ENCODE measurements around the gene ZNF536.

ZNF536 gene

GRCh38 chr19:30375553-30376031, 3.4 kb downstream of the ZNF536 start:
- no peaks in the 10 kb centered on the region for H3K9me3 Mint-ChIP-seq
- peak overlapping the region; percentile 42 for H3K4me3 Mint-ChIP-seq
- H3K4me1 Mint-ChIP-seq: peaks cover 9% of the 10 kb centered on the region
- H3K36me3 Mint-ChIP-seq (ENCODE audit: low read depth): no peaks in the 10 kb centered on the region
- H3K27ac Mint-ChIP-seq: no peak overlapping the region
- peaks cover 91% of the 10 kb centered on the region for H3K27me3 Mint-ChIP-seq (ENCODE audit: low read depth, poor library complexity)
- no peak for DNase-seq
- no peak for TF ChIP-seq CTCF (IDR thresholded peaks at IDR 0.05)

- H3K36me3 Mint-ChIP-seq (ENCODE audit: low read depth): no peaks in the 10 kb centered on the region
- no peak for DNase-seq
- H3K9me3 Mint-ChIP-seq: no peaks in the 10 kb centered on the region
- TF ChIP-seq CTCF (IDR thresholded peaks at IDR 0.05): no peak
- peaks cover 9% of the 10 kb centered on the region for H3K4me1 Mint-ChIP-seq
- H3K4me3 Mint-ChIP-seq: no peak overlapping the region
- H3K27me3 Mint-ChIP-seq (ENCODE audit: low read depth, poor library complexity): peaks cover 85% of the 10 kb centered on the region
- no peak overlapping the region for H3K27ac Mint-ChIP-seq
Observed at GRCh38 chr19:30376272-30376671, 4.1 kb downstream of the ZNF536 start.

DNA sequence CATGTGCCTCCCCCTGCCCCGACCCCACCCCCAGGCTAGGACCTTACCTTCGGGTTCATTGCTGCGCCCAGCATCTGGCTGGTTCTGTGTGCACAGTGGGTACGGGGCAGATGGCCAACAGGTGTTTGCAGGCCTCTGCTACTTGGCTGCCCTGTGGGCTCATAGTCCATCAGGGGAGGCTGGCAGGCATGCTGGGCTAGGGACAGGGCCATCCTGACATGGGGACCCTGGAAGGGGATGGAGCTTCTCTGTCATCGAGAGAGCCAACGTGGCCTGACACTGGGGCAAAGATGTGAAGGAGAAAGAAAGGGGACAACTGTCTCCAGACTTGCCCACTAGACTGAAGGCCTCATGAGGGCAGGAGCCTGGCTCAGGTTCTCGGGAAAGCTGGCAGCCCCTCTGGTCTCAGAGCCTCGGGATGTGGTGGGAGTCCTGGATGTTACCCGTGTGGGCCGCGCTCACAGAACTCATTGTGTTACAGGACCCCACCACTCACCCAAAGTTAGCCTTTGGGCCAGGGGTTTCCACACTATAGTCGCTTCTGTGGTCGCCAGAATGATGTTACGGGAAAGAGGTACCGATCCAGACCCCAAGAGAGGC, 4.7 kb downstream of the ZNF536 start:
- peaks cover 83% of the 10 kb centered on the region for H3K27me3 Mint-ChIP-seq (ENCODE audit: low read depth, poor library complexity)
- DNase-seq: no peak
- no peak overlapping the region for H3K27ac Mint-ChIP-seq
- TF ChIP-seq CTCF (IDR thresholded peaks at IDR 0.05): no peak
- peaks cover 9% of the 10 kb centered on the region for H3K4me1 Mint-ChIP-seq
- H3K4me3 Mint-ChIP-seq: no peak overlapping the region
- no peaks in the 10 kb centered on the region for H3K9me3 Mint-ChIP-seq
- H3K36me3 Mint-ChIP-seq (ENCODE audit: low read depth): no peaks in the 10 kb centered on the region

- no peak for TF ChIP-seq CTCF (IDR thresholded peaks at IDR 0.05)
- no peak for DNase-seq
- Mint-ChIP-seq H3K27me3 (ENCODE audit: low read depth, poor library complexity) (peaks cover 76% of the 10 kb centered on the region), H3K4me3 (no peak overlapping the region), H3K27ac (no peak overlapping the region), H3K4me1 (no peaks in the 10 kb centered on the region), H3K9me3 (no peaks in the 10 kb centered on the region), H3K36me3 (ENCODE audit: low read depth) (no peaks in the 10 kb centered on the region)
Observed at GRCh38 chr19:30378701-30379100, 6.5 kb downstream of the ZNF536 start.

GRCh38 chr19:30379841-30380610, 7.8 kb downstream of the ZNF536 start:
- H3K4me3 Mint-ChIP-seq: no peak overlapping the region
- no peaks in the 10 kb centered on the region for H3K4me1 Mint-ChIP-seq
- DNase-seq: no peak
- no peaks in the 10 kb centered on the region for H3K36me3 Mint-ChIP-seq (ENCODE audit: low read depth)
- TF ChIP-seq CTCF (IDR thresholded peaks at IDR 0.05): no peak
- H3K27ac Mint-ChIP-seq: no peak overlapping the region
- no peaks in the 10 kb centered on the region for H3K9me3 Mint-ChIP-seq
- peaks cover 65% of the 10 kb centered on the region for H3K27me3 Mint-ChIP-seq (ENCODE audit: low read depth, poor library complexity)

All from nephron progenitor cell (in vitro differentiated cells).